ENCODE results near the gene ZYG11B.
"Not testable (repeated sequence)": the region's sequence is repeated elsewhere in the genome, so short reads cannot be mapped to it uniquely, and the experiment has no call there.

The ZYG11B gene

GRCh38 chr1:52726265-52727113 is at the start of gene ZYG11B:
ZYG11B (plus strand) TSS chr1:52726453; CDS start chr1:52726654, 201 bp downstream.
- Histone ChIP-seq H3K4me1 (ENCODE audit: insufficient read depth, low read length) (peaks cover 5% of the 10 kb centered on the region), H3K9ac (ENCODE audit: low read depth, low read length) (peak within 1 kb of the TSS; percentile 57), H3K9me3 (ENCODE audit: control insufficient read depth, insufficient read depth, low read length) (no peaks in the 10 kb centered on the region), H3K36me3 (ENCODE audit: insufficient read depth, low read length) (no peaks in the 10 kb centered on the region)

- Histone ChIP-seq H3K36me3 (ENCODE audit: insufficient read depth, low read length) (no peaks in the 10 kb centered on the region), H3K9me3 (ENCODE audit: control insufficient read depth, insufficient read depth, low read length) (no peaks in the 10 kb centered on the region), H3K4me1 (ENCODE audit: insufficient read depth, low read length) (peaks cover 21% of the 10 kb centered on the region), H3K9ac (ENCODE audit: low read depth, low read length) (no peak overlapping the region)
Observed at GRCh38 chr1:52677076-52677806, 49.0 kb upstream of the ZYG11B start.

GRCh38 chr1:52679048-52679447 is 47.2 kb upstream of the ZYG11B start:
- no peaks in the 10 kb centered on the region for H3K9me3 ChIP-seq (ENCODE audit: control insufficient read depth, insufficient read depth, low read length)
- no peaks in the 10 kb centered on the region for H3K36me3 ChIP-seq (ENCODE audit: insufficient read depth, low read length)
- peaks cover 18% of the 10 kb centered on the region for H3K4me1 ChIP-seq (ENCODE audit: insufficient read depth, low read length)
- H3K9ac ChIP-seq (ENCODE audit: low read depth, low read length) = no peak overlapping the region; the same call in 1 of the 2 replicates

GRCh38 chr1:52679498-52679897 is 46.8 kb upstream of the ZYG11B start:
- Histone ChIP-seq H3K9me3 (ENCODE audit: control insufficient read depth, insufficient read depth, low read length) (no peaks in the 10 kb centered on the region), H3K4me1 (ENCODE audit: insufficient read depth, low read length) (peaks cover 17% of the 10 kb centered on the region), H3K9ac (ENCODE audit: low read depth, low read length) (no peak overlapping the region), H3K36me3 (ENCODE audit: insufficient read depth, low read length) (no peaks in the 10 kb centered on the region)

GRCh38 chr1:52680353-52680752 is 45.9 kb upstream of the ZYG11B start:
- Histone ChIP-seq H3K36me3 (ENCODE audit: insufficient read depth, low read length) (no peaks in the 10 kb centered on the region), H3K9me3 (ENCODE audit: control insufficient read depth, insufficient read depth, low read length) (no peaks in the 10 kb centered on the region), H3K9ac (ENCODE audit: low read depth, low read length) (no peak overlapping the region), H3K4me1 (ENCODE audit: insufficient read depth, low read length) (peaks cover 11% of the 10 kb centered on the region; the same call in 1 of the 2 replicates)

GRCh38 chr1:52681136-52681535 is 45.1 kb upstream of the ZYG11B start:
- Histone ChIP-seq H3K4me1 (ENCODE audit: insufficient read depth, low read length) (peaks cover 16% of the 10 kb centered on the region), H3K9ac (ENCODE audit: low read depth, low read length) (no peak overlapping the region), H3K9me3 (ENCODE audit: control insufficient read depth, insufficient read depth, low read length) (no peaks in the 10 kb centered on the region), H3K36me3 (ENCODE audit: insufficient read depth, low read length) (no peaks in the 10 kb centered on the region)

GRCh38 chr1:52683367-52683940 is 42.8 kb upstream of the ZYG11B start:
- Histone ChIP-seq H3K9me3 (ENCODE audit: control insufficient read depth, insufficient read depth, low read length) (no peaks in the 10 kb centered on the region), H3K36me3 (ENCODE audit: insufficient read depth, low read length) (peaks cover 7% of the 10 kb centered on the region; the same call in 1 of the 2 replicates), H3K4me1 (ENCODE audit: insufficient read depth, low read length) (peaks cover 16% of the 10 kb centered on the region), H3K9ac (ENCODE audit: low read depth, low read length) (no peak overlapping the region)

- Histone ChIP-seq H3K9me3 (ENCODE audit: control insufficient read depth, insufficient read depth, low read length) (no peaks in the 10 kb centered on the region), H3K4me1 (ENCODE audit: insufficient read depth, low read length) (peaks cover 8% of the 10 kb centered on the region; the same call in 1 of the 2 replicates), H3K36me3 (ENCODE audit: insufficient read depth, low read length) (peaks cover 9% of the 10 kb centered on the region), H3K9ac (ENCODE audit: low read depth, low read length) (no peak overlapping the region)
Observed at GRCh38 chr1:52684545-52684944, 41.7 kb upstream of the ZYG11B start.

GRCh38 chr1:52686261-52686751 is 39.9 kb upstream of the ZYG11B start:
- H3K9ac ChIP-seq (ENCODE audit: low read depth, low read length); H3K9me3 ChIP-seq (ENCODE audit: control insufficient read depth, insufficient read depth, low read length); H3K4me1 ChIP-seq (ENCODE audit: insufficient read depth, low read length): not testable (repeated sequence)
- H3K36me3 ChIP-seq (ENCODE audit: insufficient read depth, low read length) = peaks cover 12% of the 10 kb centered on the region

GRCh38 chr1:52686830-52687229 is 39.4 kb upstream of the ZYG11B start:
- H3K4me1 ChIP-seq (ENCODE audit: insufficient read depth, low read length) = peaks cover 5% of the 10 kb centered on the region; the same call in 1 of the 2 replicates
- H3K36me3 ChIP-seq (ENCODE audit: insufficient read depth, low read length) = peaks cover 14% of the 10 kb centered on the region
- no peak overlapping the region for H3K9ac ChIP-seq (ENCODE audit: low read depth, low read length)
- H3K9me3 ChIP-seq (ENCODE audit: control insufficient read depth, insufficient read depth, low read length) = no peaks in the 10 kb centered on the region

GRCh38 chr1:52691821-52692220 is 34.4 kb upstream of the ZYG11B start:
- H3K9ac ChIP-seq (ENCODE audit: low read depth, low read length) = no peak overlapping the region
- H3K9me3 ChIP-seq (ENCODE audit: control insufficient read depth, insufficient read depth, low read length) = no peaks in the 10 kb centered on the region
- H3K4me1 ChIP-seq (ENCODE audit: insufficient read depth, low read length) = no peaks in the 10 kb centered on the region
- peaks cover 21% of the 10 kb centered on the region for H3K36me3 ChIP-seq (ENCODE audit: insufficient read depth, low read length)

- H3K4me1 ChIP-seq (ENCODE audit: insufficient read depth, low read length) = no peaks in the 10 kb centered on the region
- no peaks in the 10 kb centered on the region for H3K9me3 ChIP-seq (ENCODE audit: control insufficient read depth, insufficient read depth, low read length)
- no peak overlapping the region for H3K9ac ChIP-seq (ENCODE audit: low read depth, low read length)
- peaks cover 17% of the 10 kb centered on the region for H3K36me3 ChIP-seq (ENCODE audit: insufficient read depth, low read length)
Observed at GRCh38 chr1:52692697-52693096, 33.6 kb upstream of the ZYG11B start.

GRCh38 chr1:52693351-52693750 is 32.9 kb upstream of the ZYG11B start:
- peaks cover 15% of the 10 kb centered on the region for H3K36me3 ChIP-seq (ENCODE audit: insufficient read depth, low read length)

GRCh38 chr1:52693843-52694242 is 32.4 kb upstream of the ZYG11B start:
- H3K4me1 ChIP-seq (ENCODE audit: insufficient read depth, low read length) = no peaks in the 10 kb centered on the region
- H3K9me3 ChIP-seq (ENCODE audit: control insufficient read depth, insufficient read depth, low read length) = no peaks in the 10 kb centered on the region
- H3K36me3 ChIP-seq (ENCODE audit: insufficient read depth, low read length) = peaks cover 12% of the 10 kb centered on the region
- H3K9ac ChIP-seq (ENCODE audit: low read depth, low read length) = no peak overlapping the region

More at GRCh38 chr1:52693351-52693750, 32.9 kb upstream of the ZYG11B start:
- not testable (repeated sequence) for H3K9me3 ChIP-seq (ENCODE audit: control insufficient read depth, insufficient read depth, low read length); H3K9ac ChIP-seq (ENCODE audit: low read depth, low read length); H3K4me1 ChIP-seq (ENCODE audit: insufficient read depth, low read length)

Measured in ES-I3 (cell line).